ENCODE measurements around the gene PITX3.

Gene PITX3

DNA sequence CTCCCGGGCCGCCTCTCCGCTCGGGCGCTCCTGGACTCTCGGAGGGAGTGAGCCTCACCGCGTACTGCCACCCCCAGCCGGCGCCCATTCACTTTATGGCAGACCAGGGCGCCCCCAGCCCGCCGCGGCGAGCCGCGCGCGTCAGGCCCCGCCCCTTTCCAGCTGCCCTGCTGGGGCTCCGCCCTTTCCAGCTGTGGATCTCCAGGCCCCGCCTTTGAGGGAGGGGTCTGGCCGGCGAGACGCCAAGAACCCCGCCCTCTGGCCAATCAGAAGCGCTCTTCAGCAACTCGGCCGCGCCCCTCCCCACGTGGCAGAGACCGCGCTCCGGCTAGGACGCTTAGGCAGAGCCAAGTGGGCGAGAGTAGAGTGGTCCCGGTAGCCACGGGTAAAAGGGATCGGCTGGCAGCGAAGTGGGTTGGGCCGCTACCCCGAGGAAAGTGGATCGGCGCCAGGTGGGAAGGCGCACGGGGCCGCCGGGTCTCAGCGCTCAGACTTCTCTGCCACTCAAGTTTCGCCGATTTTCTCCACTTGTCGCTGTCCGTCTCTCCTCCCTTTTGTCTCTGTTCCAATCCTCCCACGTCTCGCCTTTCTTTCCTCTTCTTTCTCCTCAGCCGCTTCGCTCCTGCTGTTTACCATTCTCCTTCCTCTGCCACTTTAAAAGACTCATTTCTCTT, at the start of gene PITX3 (continued):
- TF ChIP-seq ZBTB21 (tag by site-specific recombination; IDR thresholded peaks at IDR 0.05), result no peak
- peak; percentile 96 for TF ChIP-seq SP2 (tag by site-specific recombination; IDR thresholded peaks at IDR 0.05)
- TF ChIP-seq GFI1B (tag by site-specific recombination; IDR thresholded peaks at IDR 0.05), result no peak
- no peak for TF ChIP-seq ZNF571 (tag by site-specific recombination; IDR thresholded peaks at IDR 0.05)
- TF ChIP-seq REST (tag by site-specific recombination; IDR thresholded peaks at IDR 0.05), result peak; percentile 93
- TF ChIP-seq, protein P1, sequence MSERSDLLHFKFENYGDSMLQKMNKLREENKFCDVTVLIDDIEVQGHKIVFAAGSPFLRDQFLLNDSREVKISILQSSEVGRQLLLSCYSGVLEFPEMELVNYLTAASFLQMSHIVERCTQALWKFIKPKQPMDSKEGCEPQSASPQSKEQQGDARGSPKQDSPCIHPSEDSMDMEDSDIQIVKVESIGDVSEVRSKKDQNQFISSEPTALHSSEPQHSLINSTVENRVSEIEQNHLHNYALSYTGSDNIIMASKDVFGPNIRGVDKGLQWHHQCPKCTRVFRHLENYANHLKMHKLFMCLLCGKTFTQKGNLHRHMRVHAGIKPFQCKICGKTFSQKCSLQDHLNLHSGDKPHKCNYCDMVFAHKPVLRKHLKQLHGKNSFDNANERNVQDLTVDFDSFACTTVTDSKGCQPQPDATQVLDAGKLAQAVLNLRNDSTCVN (tag by site-specific recombination; optimal IDR thresholded peaks at IDR 0.05), result peak; percentile 55
- TF ChIP-seq ZNF76 (tag by site-specific recombination; IDR thresholded peaks at IDR 0.05; ENCODE audit: borderline replicate concordance, low read depth), result no peak
- peak; percentile 84 for TF ChIP-seq PRDM10 (tag by site-specific recombination; IDR thresholded peaks at IDR 0.05)
- TF ChIP-seq ZNF596 (tag by site-specific recombination; IDR thresholded peaks at IDR 0.05), result no peak
- TF ChIP-seq ZNF623 (tag by site-specific recombination; IDR thresholded peaks at IDR 0.05), result no peak
- no peak for TF ChIP-seq MZF1 (tag by site-specific recombination; IDR thresholded peaks at IDR 0.05; ENCODE audit: borderline replicate concordance)
- TF ChIP-seq ZNF433 (tag by site-specific recombination; IDR thresholded peaks at IDR 0.05; ENCODE audit: low read depth), result no peak
- no peak for TF ChIP-seq KLF7 (tag by site-specific recombination; IDR thresholded peaks at IDR 0.05; ENCODE audit: borderline replicate concordance)
- TF ChIP-seq ZNF549 (tag by site-specific recombination; IDR thresholded peaks at IDR 0.05), result no peak
- TF ChIP-seq ZNF843 (tag by site-specific recombination; IDR thresholded peaks at IDR 0.05), result no peak
- no peak for TF ChIP-seq ZNF792 (tag by site-specific recombination; IDR thresholded peaks at IDR 0.05)
- TF ChIP-seq ZNF548 (tag by site-specific recombination; IDR thresholded peaks at IDR 0.05), result no peak
- peak; percentile 68; the same call in 1 of the 2 replicates for TF ChIP-seq EGR2 (tag by site-specific recombination; IDR thresholded peaks at IDR 0.05; ENCODE audit: low read depth)
- no peak for TF ChIP-seq ZNF26 (tag by site-specific recombination; IDR thresholded peaks at IDR 0.05)
- TF ChIP-seq ZNF266 (tag by site-specific recombination; IDR thresholded peaks at IDR 0.05; ENCODE audit: low read depth), result no peak
- TF ChIP-seq ZBTB20 (tag by site-specific recombination; IDR thresholded peaks at IDR 0.05), result no peak
- TF ChIP-seq SCRT2 (tag by site-specific recombination; IDR thresholded peaks at IDR 0.05), result peak; percentile 72
- no peak for TF ChIP-seq ZNF777 (tag by site-specific recombination; IDR thresholded peaks at IDR 0.05; ENCODE audit: borderline replicate concordance)
- TF ChIP-seq ZNF473 (tag by site-specific recombination; IDR thresholded peaks at IDR 0.05), result no peak
- TF ChIP-seq ZNF530 (tag by site-specific recombination; IDR thresholded peaks at IDR 0.05; ENCODE audit: low read depth), result no peak
- TF ChIP-seq ZNF335 (tag by site-specific recombination; conservative IDR thresholded peaks at IDR 0.05), result peak; percentile 23; the same call in 1 of the 2 replicates
- TF ChIP-seq ZNF354C (tag by site-specific recombination; IDR thresholded peaks at IDR 0.05; ENCODE audit: borderline replicate concordance, low read depth), result no peak
- TF ChIP-seq ZNF529 (tag by site-specific recombination; IDR thresholded peaks at IDR 0.05; ENCODE audit: insufficient replicate concordance), result no peak
- no peak for TF ChIP-seq ZNF510 (tag by site-specific recombination; IDR thresholded peaks at IDR 0.05; ENCODE audit: insufficient replicate concordance)

Data from HEK293 (cell line).